ENCODE data around the gene SVIL. TPM values are rescaled to one million over a fixed set of nuclear protein-coding genes. Genes with fewer than 3 reads are reported as not detected.
"Not testable (repeated sequence)": the region's sequence is repeated elsewhere in the genome, so short reads cannot be mapped to it uniquely, and the experiment has no call there.

SVIL gene
- total RNA-seq, 1 donor from 2014 or later, result 258 TPM

DNA sequence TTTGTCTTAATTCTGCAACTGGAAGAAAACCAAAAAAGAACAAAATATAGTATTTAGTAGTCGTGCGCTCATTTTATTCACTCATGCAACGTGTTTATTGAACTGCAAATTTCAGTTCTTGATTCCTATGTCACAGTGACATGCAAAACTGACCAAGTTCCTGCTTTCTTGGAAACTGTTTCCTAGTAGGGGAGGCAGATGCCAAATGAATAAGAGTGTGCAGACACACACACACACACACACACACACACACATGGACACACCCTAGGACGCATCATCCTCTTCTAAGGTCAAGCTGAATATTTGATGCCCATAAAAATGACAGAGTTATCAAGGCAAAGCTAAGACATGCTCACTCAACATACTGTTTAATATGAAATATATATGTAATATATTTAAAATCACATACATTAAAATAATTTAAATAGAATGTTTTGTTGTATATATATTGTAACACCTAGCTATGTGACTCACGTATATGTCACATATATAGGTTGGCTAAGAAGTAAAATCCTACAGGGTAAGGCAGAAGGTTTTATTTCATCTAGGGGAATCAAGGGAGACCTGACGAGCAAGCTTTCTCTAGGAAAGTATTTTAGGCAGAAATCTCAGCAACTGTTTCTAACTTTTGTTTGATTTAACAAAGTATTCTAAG lies 79.6 kb downstream of the SVIL start:
- DNase-seq (ENCODE audit: extremely low spot score, unreplicated experiment), result no peak
- Mint-ChIP-seq H3K4me1 (ENCODE audit: unreplicated experiment) (peaks cover 32% of the 10 kb centered on the region), H3K4me3 (ENCODE audit: unreplicated experiment) (no peak overlapping the region), H3K27ac (ENCODE audit: unreplicated experiment) (peak overlapping the region; percentile 84), H3K27me3 (ENCODE audit: unreplicated experiment) (no peaks in the 10 kb centered on the region), H3K36me3 (ENCODE audit: unreplicated experiment) (peaks cover 38% of the 10 kb centered on the region), H3K9me3 (ENCODE audit: unreplicated experiment) (no peaks in the 10 kb centered on the region)
- TF ChIP-seq, protein P1, sequence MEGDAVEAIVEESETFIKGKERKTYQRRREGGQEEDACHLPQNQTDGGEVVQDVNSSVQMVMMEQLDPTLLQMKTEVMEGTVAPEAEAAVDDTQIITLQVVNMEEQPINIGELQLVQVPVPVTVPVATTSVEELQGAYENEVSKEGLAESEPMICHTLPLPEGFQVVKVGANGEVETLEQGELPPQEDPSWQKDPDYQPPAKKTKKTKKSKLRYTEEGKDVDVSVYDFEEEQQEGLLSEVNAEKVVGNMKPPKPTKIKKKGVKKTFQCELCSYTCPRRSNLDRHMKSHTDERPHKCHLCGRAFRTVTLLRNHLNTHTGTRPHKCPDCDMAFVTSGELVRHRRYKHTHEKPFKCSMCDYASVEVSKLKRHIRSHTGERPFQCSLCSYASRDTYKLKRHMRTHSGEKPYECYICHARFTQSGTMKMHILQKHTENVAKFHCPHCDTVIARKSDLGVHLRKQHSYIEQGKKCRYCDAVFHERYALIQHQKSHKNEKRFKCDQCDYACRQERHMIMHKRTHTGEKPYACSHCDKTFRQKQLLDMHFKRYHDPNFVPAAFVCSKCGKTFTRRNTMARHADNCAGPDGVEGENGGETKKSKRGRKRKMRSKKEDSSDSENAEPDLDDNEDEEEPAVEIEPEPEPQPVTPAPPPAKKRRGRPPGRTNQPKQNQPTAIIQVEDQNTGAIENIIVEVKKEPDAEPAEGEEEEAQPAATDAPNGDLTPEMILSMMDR (IDR thresholded peaks at IDR 0.05), result no peak

DNA sequence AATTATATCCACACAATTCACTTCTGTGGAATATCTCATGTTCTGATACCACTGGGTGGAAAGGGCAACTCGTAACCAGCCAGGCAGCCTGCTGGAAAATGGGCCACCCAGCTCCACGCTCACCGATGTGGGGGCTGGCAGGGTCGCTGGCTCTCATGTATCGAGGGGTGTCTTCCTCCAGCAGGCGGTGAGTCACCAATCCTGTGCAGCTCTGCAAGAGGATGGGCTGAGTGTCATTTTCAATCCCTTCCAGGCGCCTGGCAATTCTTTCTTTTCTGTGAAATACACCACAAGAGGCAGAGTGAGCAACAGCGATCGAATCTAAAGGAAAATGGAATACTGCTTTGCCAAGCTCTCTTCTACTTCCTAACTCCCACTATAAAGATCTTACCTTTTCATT lies 80.1 kb downstream of the SVIL start:
- TF ChIP-seq, protein P1 (IDR thresholded peaks at IDR 0.05), result peak; percentile 34
- Mint-ChIP-seq H3K4me3 (ENCODE audit: unreplicated experiment) (no peak overlapping the region), H3K36me3 (ENCODE audit: unreplicated experiment) (peaks cover 36% of the 10 kb centered on the region), H3K9me3 (ENCODE audit: unreplicated experiment) (no peaks in the 10 kb centered on the region), H3K4me1 (ENCODE audit: unreplicated experiment) (peaks cover 30% of the 10 kb centered on the region), H3K27me3 (ENCODE audit: unreplicated experiment) (no peaks in the 10 kb centered on the region), H3K27ac (ENCODE audit: unreplicated experiment) (peak overlapping the region; percentile 80)
- no peak for DNase-seq (ENCODE audit: extremely low spot score, unreplicated experiment)

DNA sequence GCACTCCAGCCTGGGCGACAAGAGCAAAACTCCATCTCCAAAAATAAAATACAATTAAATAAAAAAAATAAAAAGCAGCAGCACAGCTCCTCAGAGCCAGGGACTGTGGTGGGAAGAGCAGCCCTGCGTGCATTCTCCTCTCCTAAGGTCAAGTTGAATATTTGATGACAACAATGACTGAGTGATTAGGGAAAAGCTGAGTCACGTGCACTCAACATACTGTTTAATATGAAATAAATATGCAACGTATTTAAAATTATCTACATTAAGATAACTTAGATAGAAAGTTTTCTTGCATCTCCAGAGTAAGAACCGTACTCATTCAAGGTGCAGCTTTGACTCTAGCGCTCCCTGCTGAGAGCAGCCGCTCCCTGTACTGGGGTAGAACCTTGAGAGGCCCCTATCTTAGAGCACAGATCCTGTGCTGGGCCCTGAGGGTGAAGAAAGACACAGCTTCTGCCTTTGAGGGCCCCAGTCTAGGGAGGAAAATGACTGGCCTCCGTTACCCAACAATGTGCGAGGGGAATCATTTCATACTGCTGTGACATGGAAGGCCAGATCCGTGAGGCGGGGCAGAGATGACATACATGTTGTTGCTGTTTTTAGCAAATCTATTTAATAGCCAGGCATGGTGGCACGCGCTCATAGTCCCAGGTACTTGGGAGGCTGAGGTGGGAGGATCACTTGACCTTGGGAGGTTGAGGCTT lies 81.1 kb downstream of the SVIL start:
- TF ChIP-seq, protein P1 (IDR thresholded peaks at IDR 0.05), result no peak
- no peaks in the 10 kb centered on the region for H3K9me3 Mint-ChIP-seq (ENCODE audit: unreplicated experiment)
- H3K4me3 Mint-ChIP-seq (ENCODE audit: unreplicated experiment), result no peak overlapping the region
- peaks cover 34% of the 10 kb centered on the region for H3K36me3 Mint-ChIP-seq (ENCODE audit: unreplicated experiment)
- peak overlapping the region; percentile 34 for H3K27ac Mint-ChIP-seq (ENCODE audit: unreplicated experiment)
- H3K4me1 Mint-ChIP-seq (ENCODE audit: unreplicated experiment), result peaks cover 30% of the 10 kb centered on the region
- no peak for DNase-seq (ENCODE audit: extremely low spot score, unreplicated experiment)
- H3K27me3 Mint-ChIP-seq (ENCODE audit: unreplicated experiment), result no peaks in the 10 kb centered on the region

DNA sequence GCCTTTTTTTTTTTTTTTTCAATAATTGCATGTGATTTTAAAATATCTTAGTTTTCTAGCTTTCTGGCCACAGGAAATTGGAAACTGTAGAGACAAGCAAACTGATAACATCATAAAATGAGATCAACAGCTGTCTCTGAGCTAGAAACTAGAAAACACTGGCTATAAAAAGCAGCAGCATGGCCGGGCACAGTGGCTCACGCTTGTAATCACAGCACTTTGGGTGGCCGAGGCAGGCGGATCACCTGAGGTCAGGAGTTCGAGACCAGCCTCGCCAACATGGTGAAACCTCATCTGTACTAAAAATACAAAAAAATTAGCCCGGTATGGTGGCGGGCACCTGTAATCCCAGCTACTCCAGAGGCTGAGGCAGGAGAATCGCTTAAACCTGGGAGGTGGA lies 81.7 kb downstream of the SVIL start:
- not testable (repeated sequence) for H3K4me3 Mint-ChIP-seq (ENCODE audit: unreplicated experiment); DNase-seq (ENCODE audit: extremely low spot score, unreplicated experiment); H3K9me3 Mint-ChIP-seq (ENCODE audit: unreplicated experiment); H3K27me3 Mint-ChIP-seq (ENCODE audit: unreplicated experiment); H3K27ac Mint-ChIP-seq (ENCODE audit: unreplicated experiment)
- H3K4me1 Mint-ChIP-seq (ENCODE audit: unreplicated experiment), result peaks cover 30% of the 10 kb centered on the region
- H3K36me3 Mint-ChIP-seq (ENCODE audit: unreplicated experiment), result peaks cover 39% of the 10 kb centered on the region

DNA sequence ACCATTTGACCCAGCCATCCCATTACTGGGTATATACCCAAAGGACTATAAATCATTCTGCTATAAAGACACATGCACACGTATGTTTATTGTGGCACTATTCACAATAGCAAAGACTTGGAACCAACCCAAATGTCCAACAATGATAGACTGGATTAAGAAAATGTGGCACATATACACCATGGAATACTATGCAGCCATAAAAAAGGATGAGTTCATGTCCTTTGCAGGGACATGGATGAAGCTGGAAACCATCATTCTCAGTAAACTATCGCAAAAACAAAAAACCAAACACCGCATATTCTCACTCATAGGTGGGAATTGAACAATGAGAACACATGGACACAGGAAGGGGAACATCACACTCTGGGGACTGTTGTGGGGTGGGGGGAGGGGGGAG lies 85.3 kb downstream of the SVIL start:
- H3K9me3 Mint-ChIP-seq (ENCODE audit: unreplicated experiment); H3K4me3 Mint-ChIP-seq (ENCODE audit: unreplicated experiment); H3K27me3 Mint-ChIP-seq (ENCODE audit: unreplicated experiment); H3K27ac Mint-ChIP-seq (ENCODE audit: unreplicated experiment); DNase-seq (ENCODE audit: extremely low spot score, unreplicated experiment): not testable (repeated sequence)
- peaks cover 14% of the 10 kb centered on the region for H3K4me1 Mint-ChIP-seq (ENCODE audit: unreplicated experiment)
- H3K36me3 Mint-ChIP-seq (ENCODE audit: unreplicated experiment), result peaks cover 41% of the 10 kb centered on the region

DNA sequence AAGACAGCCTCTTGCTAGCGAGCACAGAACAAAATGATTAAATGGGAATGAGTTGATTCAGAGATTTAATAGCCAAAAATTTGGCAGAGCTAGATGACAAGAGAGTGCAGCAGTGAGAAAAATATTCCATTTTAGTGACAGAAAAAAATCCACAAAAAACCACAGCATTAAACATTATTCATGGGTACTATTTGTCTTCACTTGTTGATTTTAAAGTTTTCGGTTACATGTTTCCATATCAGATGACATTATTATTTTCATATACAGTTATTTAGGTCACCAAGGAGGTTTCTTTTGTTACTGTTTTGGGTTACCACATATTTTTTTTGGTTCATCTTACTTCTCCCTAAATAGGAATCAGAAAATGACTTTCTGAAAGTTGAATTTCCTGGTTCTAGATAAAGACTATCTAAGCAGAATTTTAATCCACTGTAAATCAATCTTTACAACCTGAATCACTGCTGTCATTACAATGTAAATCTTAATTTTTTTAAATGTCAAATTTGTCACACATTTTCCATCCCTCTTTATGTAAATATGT lies 87.9 kb downstream of the SVIL start:
- peak overlapping the region; percentile 65 for H3K27ac Mint-ChIP-seq (ENCODE audit: unreplicated experiment)
- H3K4me3 Mint-ChIP-seq (ENCODE audit: unreplicated experiment), result no peak overlapping the region
- H3K36me3 Mint-ChIP-seq (ENCODE audit: unreplicated experiment), result peaks cover 35% of the 10 kb centered on the region
- H3K27me3 Mint-ChIP-seq (ENCODE audit: unreplicated experiment), result no peaks in the 10 kb centered on the region
- peaks cover 11% of the 10 kb centered on the region for H3K4me1 Mint-ChIP-seq (ENCODE audit: unreplicated experiment)
- DNase-seq (ENCODE audit: extremely low spot score, unreplicated experiment), result no peak
- TF ChIP-seq, protein P1 (IDR thresholded peaks at IDR 0.05), result no peak
- no peaks in the 10 kb centered on the region for H3K9me3 Mint-ChIP-seq (ENCODE audit: unreplicated experiment)
